Measurements from ENCODE around the gene ADARB2.
"Not testable (repeated sequence)": the region's sequence is repeated elsewhere in the genome, so short reads cannot be mapped to it uniquely, and the experiment has no call there.

The ADARB2 gene

DNA sequence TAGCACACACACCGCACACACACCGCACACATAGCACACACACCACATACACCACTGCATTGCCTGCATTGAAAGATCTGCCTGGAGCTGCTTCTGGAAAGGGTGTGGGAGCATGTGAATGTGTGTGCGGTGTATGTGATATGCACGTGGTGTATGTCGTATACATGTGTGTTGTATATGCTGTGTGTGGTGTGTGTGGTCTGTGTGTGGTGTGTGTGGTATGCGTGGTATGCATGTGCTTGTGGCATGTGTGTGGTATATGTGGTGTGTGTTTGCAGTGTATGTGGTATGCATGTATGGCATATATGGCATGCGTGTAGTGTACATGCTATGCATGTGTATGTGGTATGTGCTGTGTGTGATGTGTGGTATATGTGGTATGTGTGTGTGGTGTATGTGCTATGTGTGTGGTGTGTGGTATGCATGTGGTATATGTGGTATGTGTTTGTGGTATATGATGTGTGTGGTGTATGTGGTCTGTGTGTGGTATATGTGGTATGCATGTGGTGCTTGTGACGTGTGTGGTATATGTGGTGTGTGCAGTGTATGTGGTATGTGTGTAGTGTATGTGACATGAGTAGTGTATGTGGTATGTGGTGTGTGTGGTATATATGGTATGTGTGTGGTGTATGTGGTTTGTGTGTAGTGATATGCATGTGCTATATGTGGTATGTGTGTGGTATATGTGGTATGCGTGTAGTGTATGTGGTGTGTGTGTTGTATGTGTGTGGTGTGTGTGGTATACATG is 505.0 kb downstream of the ADARB2 start:
- no peak for DNase-seq

DNA sequence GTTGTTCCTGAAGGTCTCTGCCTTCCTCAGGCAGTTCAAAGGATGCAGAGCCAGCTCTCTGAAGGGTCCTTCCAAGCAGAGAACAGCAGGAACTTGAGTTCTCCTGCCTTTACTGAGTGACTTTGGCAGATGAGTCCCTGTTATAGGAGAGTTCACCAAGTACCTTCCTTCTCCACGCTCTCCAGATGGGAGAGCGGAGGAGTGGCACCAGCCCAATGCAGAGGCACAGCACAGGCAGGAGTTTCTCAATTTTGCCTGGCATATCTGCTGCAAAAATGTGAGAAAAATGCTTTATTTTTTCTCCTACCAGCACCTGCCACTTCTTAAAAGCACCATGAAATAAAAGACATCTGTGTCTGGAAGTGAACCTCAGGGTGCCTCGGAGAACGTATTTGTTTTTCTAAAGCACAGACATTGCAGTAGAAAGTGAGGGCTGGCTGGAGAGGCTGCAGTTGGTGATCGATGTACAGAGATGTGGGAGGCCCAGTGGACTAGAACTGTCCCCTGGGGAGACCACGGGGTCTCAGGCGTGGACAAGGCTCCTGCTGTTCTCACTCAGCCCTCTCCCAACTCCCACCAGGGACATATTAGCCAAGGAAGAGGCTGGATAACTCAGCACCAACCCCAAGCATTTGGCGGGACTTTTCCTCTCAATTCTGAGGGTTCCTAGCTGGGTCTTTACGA is 506.6 kb downstream of the ADARB2 start:
- no peak for DNase-seq

DNA sequence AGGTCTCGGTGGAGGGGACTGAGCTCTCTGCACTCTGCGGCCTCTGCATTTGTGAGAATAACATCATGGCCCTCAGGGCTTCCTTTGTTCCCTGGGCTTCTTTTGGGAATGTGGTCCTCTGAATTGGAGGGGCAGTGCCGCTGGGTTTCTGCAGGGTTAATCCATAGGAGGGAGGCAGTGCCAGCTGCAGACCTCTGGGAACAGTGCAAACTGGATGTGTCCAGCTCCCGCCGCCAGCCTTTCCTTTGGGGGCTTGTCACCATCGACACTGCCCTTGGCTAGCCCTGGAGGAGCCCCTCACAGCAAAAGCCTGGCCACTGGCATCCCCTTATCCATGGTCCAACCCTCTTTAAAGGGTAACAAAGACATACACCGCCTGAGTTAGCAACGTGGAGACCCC is 507.2 kb downstream of the ADARB2 start:
- DNase-seq = no peak

DNA sequence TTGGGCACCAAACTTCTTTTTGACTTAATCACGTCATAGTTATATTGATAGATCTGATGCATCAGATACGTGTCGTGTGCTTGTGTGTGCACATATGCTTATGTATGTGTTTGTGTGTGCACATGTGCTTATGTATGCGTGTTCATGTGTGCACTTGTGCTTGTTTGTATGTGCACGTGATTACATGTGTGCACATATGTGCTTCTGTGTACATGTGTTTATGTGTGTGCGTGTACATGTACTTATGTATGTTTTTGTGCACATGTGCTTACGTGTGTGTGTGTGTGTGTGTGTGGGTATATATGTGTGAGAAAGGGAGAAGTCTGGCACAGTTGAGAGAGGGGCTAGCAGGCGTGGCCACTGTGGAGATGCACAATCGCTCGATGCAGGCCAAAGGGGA is 507.8 kb downstream of the ADARB2 start:
- DNase-seq = no peak

DNA sequence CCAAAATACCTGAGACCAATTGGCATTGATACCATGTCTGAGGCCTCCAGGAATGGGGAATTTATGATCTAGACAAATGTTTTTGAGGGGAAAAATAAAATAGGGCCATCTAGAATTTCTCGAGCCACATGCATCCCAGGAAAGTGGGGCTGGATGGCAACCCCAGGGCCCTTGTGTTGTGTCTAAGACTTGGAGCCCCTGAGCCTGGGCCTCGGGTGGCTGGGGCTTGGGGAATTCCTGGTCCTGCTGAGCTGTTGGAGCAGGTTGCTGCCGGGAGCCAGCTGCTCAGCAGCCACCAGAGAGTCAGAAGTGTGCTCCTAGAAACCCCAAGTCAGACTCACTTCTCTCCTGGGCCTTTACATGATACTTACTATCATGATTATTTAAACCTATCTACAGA is 508.2 kb downstream of the ADARB2 start:
- DNase-seq = no peak

DNA sequence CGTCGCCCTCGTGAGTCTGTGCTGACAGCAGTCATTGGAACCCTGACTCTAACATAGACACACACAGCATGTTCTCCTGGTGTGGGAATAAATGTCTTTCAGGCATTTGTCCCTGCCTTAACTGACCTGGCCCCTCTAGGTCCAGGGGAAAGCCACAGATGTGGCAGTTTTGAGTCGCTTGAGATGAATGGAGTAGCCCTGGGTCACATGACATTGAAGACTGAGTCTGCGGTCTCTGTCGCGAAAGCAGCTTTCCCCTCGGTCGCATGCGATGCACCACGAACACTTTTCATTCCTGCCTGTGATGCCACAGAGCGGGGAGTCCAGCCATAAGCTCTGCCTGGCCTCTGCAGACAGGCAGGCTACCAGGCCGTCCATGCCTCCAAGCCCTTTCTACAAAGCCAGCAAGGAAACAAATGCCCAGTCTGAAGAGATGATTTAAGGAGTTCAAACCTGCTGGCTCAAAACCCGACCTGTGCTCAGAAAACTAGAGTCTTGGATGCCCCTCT is 508.8 kb downstream of the ADARB2 start:
- DNase-seq = no peak

DNA sequence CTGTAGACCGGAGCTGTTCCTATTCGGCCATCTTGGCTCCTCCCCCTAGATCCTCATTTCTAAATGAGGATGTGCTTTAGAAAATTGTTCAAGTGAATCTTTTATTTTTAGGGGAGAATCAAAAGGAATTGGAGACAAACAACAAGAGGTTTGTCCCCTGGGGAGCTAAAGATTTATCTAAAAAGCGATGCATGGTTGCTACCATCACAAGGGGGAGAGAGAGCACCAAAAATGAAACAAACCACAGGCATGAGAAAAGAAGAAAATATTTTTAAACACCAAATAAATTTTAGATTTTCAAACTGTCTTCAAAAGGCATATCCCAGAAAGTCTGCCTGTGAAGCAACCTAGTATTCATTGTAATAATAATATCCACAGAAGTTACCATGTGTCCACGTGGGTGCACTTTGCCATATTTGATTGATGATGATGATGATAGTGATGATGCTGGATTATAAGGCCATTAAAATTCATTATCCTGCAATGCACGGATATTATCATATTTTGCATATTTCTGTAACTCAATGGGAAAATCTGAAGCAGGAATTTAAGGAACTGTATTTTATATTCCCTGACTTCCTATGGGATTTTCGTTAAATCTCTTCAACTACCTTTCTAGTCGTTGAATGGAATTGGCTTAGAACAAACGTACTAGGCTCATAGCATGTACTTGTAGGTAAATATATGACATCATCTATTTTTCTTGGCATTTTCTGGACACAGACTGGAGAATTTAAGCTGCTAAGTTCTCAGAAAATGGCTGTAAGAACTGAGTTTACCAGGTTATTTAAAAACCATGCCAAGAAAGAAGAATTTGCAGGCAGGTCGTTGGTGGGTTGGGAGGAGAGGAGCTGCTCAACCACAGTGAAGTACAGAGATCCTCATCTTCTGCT is 509.6 kb downstream of the ADARB2 start:
- no peak for DNase-seq

DNA sequence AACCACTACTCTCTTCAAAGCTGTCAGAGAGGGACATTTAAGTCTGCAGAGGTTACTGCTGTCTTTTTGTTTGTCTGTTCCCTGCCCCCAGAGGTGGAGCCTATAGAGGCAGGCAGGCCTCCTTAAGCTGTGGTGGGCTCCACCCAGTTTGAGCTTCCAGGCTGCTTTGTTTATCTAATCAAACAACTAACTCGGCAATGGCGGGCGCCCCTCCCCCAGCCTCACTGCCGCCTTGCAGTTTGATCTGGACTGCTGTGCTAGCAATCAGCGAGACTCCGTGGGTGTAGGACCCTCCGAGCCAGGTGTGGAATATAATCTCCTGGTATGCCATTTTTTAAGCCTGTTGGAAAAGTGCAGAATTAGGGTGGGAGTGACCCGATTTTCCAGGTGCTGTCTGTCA is 510.4 kb downstream of the ADARB2 start:
- DNase-seq = not testable (repeated sequence)

DNA sequence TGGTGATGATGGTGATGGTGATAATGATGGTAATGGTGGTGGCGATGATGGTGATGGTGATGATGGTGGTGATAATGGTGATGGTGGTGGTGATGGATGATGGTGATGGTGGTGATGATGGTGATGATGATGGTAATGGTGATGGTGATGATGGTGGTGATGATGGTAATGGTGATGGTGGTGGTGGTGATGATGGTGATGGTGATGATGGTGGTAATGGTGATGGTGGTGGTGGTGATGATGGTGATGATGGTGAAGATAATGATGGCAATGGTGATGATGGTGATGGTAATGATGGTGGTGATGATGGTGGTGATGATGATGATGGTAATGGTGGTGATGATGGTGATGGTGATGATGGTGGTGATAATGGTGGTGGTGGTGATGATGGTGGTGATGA is 517.5 kb downstream of the ADARB2 start:
- not testable (repeated sequence) for DNase-seq

DNA sequence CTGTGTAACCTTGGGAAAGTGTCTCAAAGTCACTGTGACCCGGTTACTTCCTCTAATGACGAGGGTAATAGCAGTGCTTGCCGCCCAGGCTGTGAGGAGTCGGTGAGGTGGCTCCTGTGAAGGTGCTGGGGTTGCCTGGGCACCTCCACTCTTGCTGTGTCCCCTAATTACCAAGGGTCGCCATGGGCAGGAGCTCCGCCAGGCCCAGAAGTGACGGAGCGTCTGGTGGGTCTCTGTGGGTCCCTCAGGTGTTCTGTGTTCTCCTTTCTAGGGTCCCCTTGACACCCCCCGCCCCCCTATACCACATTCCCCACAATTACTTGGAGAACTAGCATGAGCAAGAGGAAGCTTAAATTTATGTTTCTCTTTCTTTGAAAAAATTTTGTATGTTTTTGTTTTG is 519.7 kb downstream of the ADARB2 start:
- DNase-seq = no peak

DNA sequence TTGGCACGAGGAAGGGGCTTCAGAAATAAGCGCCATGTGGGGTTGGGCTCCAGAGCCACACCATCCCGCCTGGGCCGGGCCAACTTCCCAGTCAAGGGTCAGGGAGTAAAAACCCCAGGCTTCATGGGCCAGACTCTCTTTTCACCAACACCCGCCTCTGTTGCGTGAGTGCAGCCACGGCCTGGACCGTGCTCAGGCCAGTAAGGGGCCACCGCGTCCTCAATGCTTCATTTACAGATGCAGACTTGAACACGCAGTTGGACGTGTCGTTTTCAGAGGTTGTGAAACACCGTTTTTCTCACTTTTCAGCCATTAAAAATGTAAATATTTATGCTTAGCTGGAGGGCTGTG is 520.1 kb downstream of the ADARB2 start:
- DNase-seq = no peak

DNA sequence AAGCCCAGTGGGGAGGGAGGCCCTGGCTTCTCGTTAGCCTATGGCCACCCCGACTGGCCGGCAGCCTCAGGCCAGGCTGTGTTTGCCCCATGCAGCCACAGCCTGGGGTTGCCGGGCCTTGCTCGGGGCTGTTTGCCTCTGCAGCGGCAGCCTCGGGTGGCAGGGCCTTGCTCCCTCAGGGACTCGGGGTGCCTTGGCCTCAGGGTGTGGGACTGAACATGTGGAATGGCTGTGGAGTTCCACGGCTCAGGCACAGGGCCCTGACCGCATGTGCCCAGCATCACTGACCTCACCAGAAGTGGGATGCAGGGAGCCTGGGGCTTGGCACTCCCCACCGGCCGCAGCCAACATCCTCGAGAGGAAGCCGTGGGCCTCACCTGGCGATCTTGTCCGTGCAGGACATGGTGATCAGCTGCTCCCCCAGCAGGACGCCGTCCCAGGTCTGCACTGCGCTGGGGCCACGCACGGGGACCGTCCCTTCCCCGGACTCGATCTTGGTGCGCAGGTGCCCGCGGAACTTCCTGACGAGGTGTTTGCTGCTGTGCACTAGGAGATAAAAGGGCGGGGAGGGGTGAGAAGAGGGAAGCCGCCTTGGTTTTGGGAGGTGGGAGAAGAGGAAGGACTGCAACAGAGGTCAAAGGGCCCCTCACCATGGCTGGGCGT is 520.6 kb downstream of the ADARB2 start:
- no peak for DNase-seq

DNA sequence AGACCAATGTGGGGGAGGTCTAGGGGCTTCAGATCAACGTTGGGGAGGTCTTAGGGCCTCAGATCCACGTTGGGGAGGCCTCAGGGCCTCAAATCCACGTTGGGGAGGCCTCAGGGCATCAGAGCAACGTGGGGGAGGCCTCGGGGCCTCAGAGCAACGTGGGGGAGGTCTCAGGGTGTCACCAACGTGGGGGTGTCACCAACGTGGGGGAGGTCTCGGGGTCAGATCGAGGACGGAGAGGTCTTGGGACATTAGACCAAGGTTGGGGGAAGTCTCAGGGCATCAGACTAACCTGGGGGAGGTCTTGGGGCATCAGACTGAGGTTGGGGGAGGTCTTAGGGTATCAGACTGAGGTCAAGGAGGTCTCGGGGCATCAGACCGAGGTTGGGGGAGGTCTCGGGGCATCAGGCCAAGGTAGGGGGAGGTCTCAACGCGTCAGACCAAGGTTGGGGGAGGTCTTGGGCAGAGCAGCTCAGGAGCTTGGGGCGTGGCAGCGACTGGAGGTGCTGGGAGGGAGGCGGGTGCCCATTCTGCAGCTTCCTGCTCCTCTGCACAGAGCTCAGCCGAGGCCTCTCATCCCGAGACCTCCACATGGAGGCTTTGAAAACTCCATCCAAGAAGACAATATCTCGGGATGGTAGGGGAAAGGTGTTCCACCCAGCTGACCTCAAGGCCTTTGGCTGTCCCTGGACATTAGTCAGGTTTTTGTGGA is 521.3 kb downstream of the ADARB2 start:
- DNase-seq = no peak

DNA sequence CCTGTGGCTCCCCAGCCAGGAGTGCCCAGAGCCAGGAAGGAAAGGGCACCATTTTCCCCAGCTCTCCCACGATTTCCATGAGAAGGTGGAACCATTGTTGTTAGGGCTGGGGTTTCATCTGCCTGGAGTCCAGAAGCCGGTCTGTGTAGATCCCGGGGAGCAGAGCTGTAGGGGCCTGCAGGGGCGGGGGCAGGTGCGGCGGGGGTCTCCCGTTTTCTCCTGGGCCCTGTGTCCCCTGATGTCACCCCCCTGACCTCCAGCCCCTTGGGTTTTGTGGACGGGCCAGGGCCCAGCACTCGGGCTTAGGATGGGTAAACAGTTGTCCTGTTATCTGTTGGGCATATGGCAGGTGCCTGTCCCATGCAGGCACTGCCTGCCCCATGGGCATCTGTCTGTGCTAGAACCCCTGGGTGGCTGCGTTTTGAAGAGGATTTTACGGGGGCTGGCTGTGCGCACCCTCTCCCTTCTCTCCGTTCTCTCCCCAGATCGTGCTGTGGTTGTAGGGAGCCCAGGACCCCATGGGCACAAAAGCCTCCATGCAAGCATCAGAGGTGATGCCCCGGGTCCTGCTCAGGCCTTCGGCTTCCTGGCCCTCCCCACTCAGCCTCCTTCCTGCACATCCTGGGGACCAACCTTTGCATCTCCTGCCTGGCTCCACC is 522.3 kb downstream of the ADARB2 start:
- no peak for DNase-seq

DNA sequence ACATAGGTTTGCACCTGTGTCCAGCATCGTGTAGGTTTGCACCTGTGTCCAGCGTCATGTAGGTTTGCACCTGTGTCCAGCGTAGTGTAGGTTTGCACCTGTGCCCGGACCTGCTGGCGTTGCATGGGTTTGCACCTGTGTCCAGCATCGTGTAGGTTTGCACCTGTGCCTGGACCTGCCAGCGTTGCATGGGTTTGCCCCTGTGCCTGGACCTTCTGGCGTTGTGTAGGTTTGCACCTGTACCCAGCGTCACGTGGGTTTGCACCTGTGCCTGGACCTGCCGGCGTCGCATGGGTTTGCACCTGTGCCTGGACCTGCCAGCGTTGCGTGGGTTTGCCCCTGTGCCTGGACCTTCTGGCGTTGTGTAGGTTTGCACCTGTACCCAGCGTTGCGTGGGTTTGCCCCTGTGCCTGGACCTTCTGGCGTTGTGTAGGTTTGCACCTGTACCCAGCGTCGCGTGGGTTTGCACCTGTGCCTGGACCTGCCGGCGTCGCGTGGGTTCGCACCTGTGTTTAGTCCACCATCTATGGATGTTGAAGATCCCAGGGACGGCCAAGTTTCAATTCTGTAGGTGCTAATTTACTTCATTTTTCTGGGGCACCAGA is 523.2 kb downstream of the ADARB2 start:
- DNase-seq = no peak

DNA sequence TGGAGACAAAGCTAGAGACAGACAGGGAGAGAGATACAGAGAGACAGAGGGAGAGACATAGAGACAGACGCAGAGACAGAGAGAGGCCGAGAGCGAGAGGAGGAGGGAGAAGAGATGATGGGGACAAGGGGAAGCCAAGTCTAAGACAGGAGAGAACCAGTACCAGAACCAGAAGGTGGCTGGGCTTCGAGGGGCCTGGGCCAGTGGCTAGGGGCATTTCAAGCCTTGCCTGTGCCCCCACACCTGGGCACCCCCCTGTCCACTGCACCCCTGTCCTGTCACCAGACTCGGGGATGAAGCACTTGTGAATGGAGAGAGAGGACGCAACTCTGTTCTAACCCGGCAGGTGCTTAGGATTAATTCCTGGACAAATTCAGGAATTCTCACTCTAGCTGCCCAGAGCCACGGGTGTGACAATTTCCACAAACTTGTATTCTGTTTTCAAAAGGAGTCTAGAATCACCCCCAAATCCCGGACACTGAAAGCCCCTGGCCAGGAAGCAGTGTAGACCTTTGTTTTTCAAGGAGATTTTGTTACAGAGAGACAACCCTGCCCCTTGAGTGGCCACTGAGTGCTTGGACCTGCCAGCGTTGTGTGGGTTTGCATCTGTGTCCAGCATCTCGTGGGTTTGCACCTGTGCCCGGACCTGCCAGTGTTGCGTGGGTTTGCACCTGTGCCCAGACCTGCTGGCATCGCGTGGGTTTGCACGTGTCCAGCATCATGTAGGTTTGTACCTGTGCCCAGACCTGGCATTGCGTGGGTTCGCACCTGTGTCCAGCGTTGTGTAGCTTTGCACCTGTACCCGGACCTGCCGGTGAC is 523.9 kb downstream of the ADARB2 start:
- DNase-seq = no peak

DNA sequence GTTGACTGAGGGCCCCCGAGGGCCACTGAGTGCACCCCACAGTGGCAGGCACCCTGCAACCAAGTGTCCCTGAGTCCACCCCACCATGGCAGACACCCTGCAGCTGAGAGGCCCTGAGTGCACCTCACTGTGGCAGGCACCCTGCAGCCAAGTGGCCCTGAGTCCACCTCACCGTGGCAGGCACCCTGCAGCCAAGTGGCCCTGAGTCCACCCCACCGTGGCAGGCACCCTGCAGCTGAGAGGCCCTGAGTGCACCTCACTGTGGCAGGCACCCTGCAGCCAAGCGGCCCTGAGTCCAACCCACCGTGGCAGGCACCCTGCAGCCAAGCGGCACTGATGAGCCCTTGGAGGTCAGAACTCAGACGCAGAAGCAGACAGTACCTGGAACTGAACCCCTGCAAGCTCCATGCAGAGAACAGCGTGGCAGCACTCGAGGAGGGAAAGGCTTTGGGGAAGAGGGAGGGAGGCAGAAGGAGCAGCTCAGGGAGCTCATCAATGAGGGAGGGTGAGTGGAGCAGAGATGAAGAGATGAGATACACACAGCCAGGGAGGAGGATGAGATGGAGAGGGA is 524.7 kb downstream of the ADARB2 start:
- no peak for DNase-seq

DNA sequence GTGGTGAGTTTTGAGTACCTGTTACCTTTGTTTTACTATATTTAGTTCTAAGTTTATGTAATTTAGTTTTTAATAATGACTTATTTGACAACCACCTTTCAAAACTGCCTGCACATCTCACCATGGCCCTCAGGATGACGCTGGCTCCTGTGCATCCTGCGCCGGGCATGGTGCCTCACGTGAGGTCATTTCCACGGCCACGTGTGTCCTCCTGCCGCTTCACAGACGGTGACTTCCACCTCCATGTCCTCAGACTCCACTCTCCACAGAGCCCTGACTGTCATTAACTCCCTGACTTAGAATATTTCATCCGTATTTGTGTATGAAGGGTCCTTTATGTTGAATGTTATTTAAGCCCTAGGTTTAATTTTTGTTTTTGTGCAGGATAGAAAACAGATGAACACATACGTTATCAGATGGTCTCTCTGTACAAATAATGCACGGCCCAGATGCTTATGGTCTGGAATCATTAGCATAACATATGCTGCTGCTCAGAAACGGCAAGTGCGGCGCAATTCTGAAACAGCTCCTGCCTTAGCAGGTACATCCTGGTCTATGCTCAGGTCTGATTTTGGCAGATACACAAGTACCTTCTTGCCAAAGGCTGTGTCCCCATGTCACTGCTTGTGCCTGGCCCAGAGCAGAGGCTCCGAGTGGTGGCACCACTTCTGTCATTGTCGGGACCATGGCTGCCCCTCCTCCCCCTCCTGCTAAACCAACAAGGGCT is 525.3 kb downstream of the ADARB2 start:
- DNase-seq = no peak

DNA sequence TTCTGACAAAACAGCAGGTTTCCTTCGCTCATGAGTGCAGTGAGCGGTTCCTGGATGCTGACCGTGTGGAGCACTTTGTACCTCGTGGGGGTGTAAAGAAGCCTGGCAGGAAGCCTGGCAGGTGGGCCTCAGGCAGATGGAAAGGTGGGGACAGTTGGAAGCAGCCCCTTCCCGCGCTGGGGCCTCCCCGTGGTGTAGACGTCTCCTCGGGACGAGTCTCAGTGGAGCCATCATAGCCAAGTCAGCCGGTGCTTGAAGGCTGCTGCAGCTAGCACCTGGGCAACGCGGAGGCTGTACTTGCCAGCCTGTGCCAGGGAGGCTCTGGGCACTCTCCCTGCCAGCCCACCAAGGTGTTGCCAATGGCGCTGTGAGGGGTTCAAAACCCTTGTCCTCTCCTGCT is 526.7 kb downstream of the ADARB2 start:
- no peak for DNase-seq
